ENCODE data around the gene RNF223. TPM values are rescaled to one million over a fixed set of nuclear protein-coding genes. Genes with fewer than 3 reads are reported as not detected.

RNF223 gene
- total RNA-seq, 1 experiment from 2014 or later = not detected

DNA sequence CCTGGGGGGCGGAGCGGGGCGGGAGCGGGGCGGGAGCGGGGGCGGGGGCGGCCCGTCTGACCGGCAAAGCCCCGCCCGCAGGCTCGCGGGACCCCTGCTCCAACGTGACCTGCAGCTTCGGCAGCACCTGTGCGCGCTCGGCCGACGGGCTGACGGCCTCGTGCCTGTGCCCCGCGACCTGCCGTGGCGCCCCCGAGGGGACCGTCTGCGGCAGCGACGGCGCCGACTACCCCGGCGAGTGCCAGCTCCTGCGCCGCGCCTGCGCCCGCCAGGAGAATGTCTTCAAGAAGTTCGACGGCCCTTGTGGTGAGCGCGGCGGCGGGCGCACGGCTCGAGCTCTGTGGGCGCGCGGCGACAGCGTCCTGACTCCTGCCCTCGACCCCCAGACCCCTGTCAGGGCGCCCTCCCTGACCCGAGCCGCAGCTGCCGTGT, 33.0 kb downstream of the RNF223 start:
- H3K18ac ChIP-seq (ENCODE audit: insufficient read length, low read depth, low read length) = no peak overlapping the region
- no peaks in the 10 kb centered on the region; the same call in 1 of the 2 replicates for H3K27me3 ChIP-seq (ENCODE audit: insufficient read depth, low read length)
- Mint-ChIP-seq H3K36me3 (ENCODE audit: insufficient read depth in 1 of 3, low read depth in 3 of 3) (peaks cover 7 to 42% (median 36%) of the 10 kb centered on the region in 3 experiments), H3K4me1 (peaks cover 7 to 15% of the 10 kb centered on the region in 2 experiments), H3K4me3 (no peak overlapping the region), H3K27ac (no peak overlapping the region), H3K9me3 (no peaks in the 10 kb centered on the region; a peak in 1 of 5 replicates), H3K27me3 (ENCODE audit: low read depth) (peaks cover 40% of the 10 kb centered on the region)
- no peak overlapping the region; the same call in 1 of the 2 replicates for H3K14ac ChIP-seq (ENCODE audit: insufficient read depth, low read length)
- no peak overlapping the region for H2AFZ ChIP-seq (ENCODE audit: low read length)
- H2BK20ac ChIP-seq (ENCODE audit: low read depth, low read length, poor library complexity, severe bottlenecking) = no peak overlapping the region
- no peak overlapping the region for H3T11ph ChIP-seq (ENCODE audit: low read length)
- H3K9ac ChIP-seq (ENCODE audit: extremely low read depth, insufficient read length, low read length) = no peak overlapping the region
- DNase-seq = peak; percentile 85
- no peaks in the 10 kb centered on the region for H3K79me1 ChIP-seq (ENCODE audit: insufficient read depth, low read depth, low read length, poor library complexity, severe bottlenecking)
- no peak overlapping the region for H4K91ac ChIP-seq (ENCODE audit: insufficient read length, low read depth, low read length)
- H3K4me1 ChIP-seq (ENCODE audit: insufficient read depth, low read length) = no peaks in the 10 kb centered on the region
- WGBS (ENCODE audit: extremely low coverage, insufficient read length, low lambda C conversion rate) = no CpG with 5 or more reads among the region's 60 CpGs
- H2AK5ac ChIP-seq (ENCODE audit: insufficient read length, low read length) = no peak overlapping the region
- no peak overlapping the region for H3K4me2 ChIP-seq (ENCODE audit: insufficient read depth, insufficient read length, low read length)
- H4K8ac ChIP-seq (replicated peaks; ENCODE audit: insufficient read length, low read depth, low read length) = no peak overlapping the region
- H3K23me2 ChIP-seq (ENCODE audit: insufficient read length, low read depth, low read length, poor library complexity, severe bottlenecking) = peaks cover 4% of the 10 kb centered on the region
- H3K23ac ChIP-seq (ENCODE audit: insufficient read length, low read depth, low read length) = no peak overlapping the region
- H4K20me1 ChIP-seq (ENCODE audit: control insufficient read depth, insufficient read depth, insufficient read length) = peaks cover 3% of the 10 kb centered on the region
- no peak overlapping the region for H2BK15ac ChIP-seq (ENCODE audit: low read depth, low read length)
- TF ChIP-seq, protein P1, sequence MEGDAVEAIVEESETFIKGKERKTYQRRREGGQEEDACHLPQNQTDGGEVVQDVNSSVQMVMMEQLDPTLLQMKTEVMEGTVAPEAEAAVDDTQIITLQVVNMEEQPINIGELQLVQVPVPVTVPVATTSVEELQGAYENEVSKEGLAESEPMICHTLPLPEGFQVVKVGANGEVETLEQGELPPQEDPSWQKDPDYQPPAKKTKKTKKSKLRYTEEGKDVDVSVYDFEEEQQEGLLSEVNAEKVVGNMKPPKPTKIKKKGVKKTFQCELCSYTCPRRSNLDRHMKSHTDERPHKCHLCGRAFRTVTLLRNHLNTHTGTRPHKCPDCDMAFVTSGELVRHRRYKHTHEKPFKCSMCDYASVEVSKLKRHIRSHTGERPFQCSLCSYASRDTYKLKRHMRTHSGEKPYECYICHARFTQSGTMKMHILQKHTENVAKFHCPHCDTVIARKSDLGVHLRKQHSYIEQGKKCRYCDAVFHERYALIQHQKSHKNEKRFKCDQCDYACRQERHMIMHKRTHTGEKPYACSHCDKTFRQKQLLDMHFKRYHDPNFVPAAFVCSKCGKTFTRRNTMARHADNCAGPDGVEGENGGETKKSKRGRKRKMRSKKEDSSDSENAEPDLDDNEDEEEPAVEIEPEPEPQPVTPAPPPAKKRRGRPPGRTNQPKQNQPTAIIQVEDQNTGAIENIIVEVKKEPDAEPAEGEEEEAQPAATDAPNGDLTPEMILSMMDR (conservative IDR thresholded peaks at IDR 0.05) = no peak
- no peak overlapping the region for H2BK120ac ChIP-seq (ENCODE audit: low read depth, low read length, poor library complexity, severe bottlenecking)
- H2BK5ac ChIP-seq (ENCODE audit: insufficient read length, low read length) = no peak overlapping the region
- H3K79me2 ChIP-seq (ENCODE audit: insufficient read depth, low read length) = no peaks in the 10 kb centered on the region
- no peak overlapping the region for H3K27ac ChIP-seq (ENCODE audit: insufficient read length, low read depth, low read length)
- H3K9me3 ChIP-seq (ENCODE audit: control insufficient read depth, low read depth, low read length) = no peaks in the 10 kb centered on the region
- no peak overlapping the region for H4K5ac ChIP-seq (ENCODE audit: insufficient read length, low read depth, low read length)
- no peak overlapping the region for H2BK12ac ChIP-seq (ENCODE audit: insufficient read length, low read depth, low read length)
- no peak overlapping the region for H3K56ac ChIP-seq (ENCODE audit: insufficient read length, low read depth, low read length)
- H3K4ac ChIP-seq (ENCODE audit: low read depth, low read length) = no peak overlapping the region
